Stomach (tissue), 4 donors: ENCODE data around the gene GGT7.

Experiments used
- CTCF ChIP-seq, 7 experiments: fragments of 450-650 bp in 4 of 7; fragments of 200-600 bp in 3 of 7; sonication (generic) in 3 of 7; IDR thresholded peaks; one replicate each; pipeline ENCODE4 v1.5.1; 2016 to 2019; ENCODE audit warnings: antibody characterized with exemption in 7 of 7, control low read depth in 2 of 7, mild to moderate bottlenecking in 1 of 7
- EP300 ChIP-seq: sonication (generic); formaldehyde crosslinking; IDR thresholded peaks from one replicate; pipeline ENCODE4 v1.6.1; 2017; ENCODE audit warnings: antibody characterized with exemption
- POLR2A ChIP-seq, 4 donors: fragments of 450-650 bp; IDR thresholded peaks; one replicate each; pipeline ENCODE4 v1.6.1; 2016; ENCODE audit warnings: antibody characterized with exemption in 4 of 4, control low read depth in 2 of 4, mild to moderate bottlenecking in 1 of 4, moderate library complexity in 1 of 4
- POLR2AphosphoS5 ChIP-seq, 3 donors: sonication (generic); formaldehyde crosslinking; IDR thresholded peaks; one replicate each; pipeline ENCODE4 v1.6.1; 2016; ENCODE audit warnings: antibody characterized with exemption in 3 of 3

GRCh38 chr20:34864216-34864615 is 8.4 kb downstream of the GGT7 start:
- TF ChIP-seq CTCF (IDR thresholded peaks at IDR 0.05): no peak
- TF ChIP-seq POLR2A (IDR thresholded peaks at IDR 0.05): no peak
- no peak for TF ChIP-seq POLR2AphosphoS5 (IDR thresholded peaks at IDR 0.05)
- TF ChIP-seq EP300: no peak
